Measurements from ENCODE around the gene LY6G6C.

LY6G6C gene

GRCh38 chr6:31725502-31726350 is 4.2 kb upstream of the LY6G6C start:
- peak; percentile 68 for DNase-seq (ENCODE audit: low read depth)
- H3K4me3 ChIP-seq (ENCODE audit: low read depth, low read length): no peak overlapping the region
- TF ChIP-seq MAX (IDR thresholded peaks at IDR 0.05; ENCODE audit: low read depth, low read length) (peak; percentile 26; the same call in 1 of the 2 replicates), MYC (IDR thresholded peaks at IDR 0.05; ENCODE audit: low read depth, low read length) (no peak)
- TF ChIP-seq, protein P1, sequence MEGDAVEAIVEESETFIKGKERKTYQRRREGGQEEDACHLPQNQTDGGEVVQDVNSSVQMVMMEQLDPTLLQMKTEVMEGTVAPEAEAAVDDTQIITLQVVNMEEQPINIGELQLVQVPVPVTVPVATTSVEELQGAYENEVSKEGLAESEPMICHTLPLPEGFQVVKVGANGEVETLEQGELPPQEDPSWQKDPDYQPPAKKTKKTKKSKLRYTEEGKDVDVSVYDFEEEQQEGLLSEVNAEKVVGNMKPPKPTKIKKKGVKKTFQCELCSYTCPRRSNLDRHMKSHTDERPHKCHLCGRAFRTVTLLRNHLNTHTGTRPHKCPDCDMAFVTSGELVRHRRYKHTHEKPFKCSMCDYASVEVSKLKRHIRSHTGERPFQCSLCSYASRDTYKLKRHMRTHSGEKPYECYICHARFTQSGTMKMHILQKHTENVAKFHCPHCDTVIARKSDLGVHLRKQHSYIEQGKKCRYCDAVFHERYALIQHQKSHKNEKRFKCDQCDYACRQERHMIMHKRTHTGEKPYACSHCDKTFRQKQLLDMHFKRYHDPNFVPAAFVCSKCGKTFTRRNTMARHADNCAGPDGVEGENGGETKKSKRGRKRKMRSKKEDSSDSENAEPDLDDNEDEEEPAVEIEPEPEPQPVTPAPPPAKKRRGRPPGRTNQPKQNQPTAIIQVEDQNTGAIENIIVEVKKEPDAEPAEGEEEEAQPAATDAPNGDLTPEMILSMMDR (IDR thresholded peaks at IDR 0.05; ENCODE audit: low read depth, low read length): no peak

- TF ChIP-seq MYC (IDR thresholded peaks at IDR 0.05; ENCODE audit: low read depth, low read length): no peak
- TF ChIP-seq POLR2A (IDR thresholded peaks at IDR 0.05; ENCODE audit: extremely low read depth, insufficient read length): no peak
- TF ChIP-seq, protein P1 (IDR thresholded peaks at IDR 0.05; ENCODE audit: low read depth, low read length): no peak
- no peak for TF ChIP-seq MAX (IDR thresholded peaks at IDR 0.05; ENCODE audit: low read depth, low read length)
- no peak overlapping the region for H3K4me3 ChIP-seq (ENCODE audit: low read depth, low read length)
- no peak for DNase-seq (ENCODE audit: low read depth)
These were observed 2.6 kb upstream of the LY6G6C start for GRCh38 chr6:31723980-31724691.

DNA sequence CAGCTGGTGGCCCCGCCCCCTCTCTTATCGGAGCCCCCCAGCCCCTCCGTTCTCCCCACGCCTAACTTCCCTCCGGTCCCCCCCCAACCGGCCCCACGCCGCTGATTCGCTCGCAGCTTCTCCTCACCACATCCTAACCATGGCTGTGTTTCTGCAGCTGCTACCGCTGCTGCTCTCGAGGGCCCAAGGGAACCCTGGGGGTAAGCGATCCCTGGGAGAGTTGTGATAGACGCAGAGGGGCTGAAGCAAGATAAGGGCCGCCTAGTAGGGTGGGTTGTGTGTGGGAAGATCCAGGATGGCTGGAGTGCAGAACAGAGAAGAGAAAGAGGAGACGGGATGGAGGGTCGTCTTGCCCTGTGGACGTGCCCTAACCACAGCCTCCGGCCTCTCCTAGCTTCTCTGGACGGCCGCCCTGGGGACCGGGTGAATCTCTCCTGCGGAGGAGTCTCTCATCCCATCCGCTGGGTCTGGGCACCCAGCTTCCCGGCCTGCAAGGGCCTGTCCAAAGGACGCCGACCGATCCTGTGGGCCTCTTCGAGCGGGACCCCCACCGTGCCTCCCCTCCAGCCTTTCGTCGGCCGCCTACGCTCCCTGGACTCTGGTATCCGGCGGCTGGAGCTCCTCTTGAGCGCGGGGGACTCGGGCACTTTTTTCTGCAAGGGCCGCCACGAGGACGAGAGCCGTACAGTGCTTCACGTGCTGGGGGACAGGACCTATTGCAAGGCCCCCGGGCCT is 1.9 kb upstream of the LY6G6C start, which contains the start of gene MPIG6B:
MPIG6B (plus strand) TSS at position 129 of the 735 bp plus-strand sequence; CDS start at position 140, 11 bp downstream.
- H3K4me3 ChIP-seq (ENCODE audit: low read depth, low read length): no peak within 1 kb of the TSS
- DNase-seq (ENCODE audit: low read depth): peak; percentile 79
- TF ChIP-seq POLR2A (IDR thresholded peaks at IDR 0.05; ENCODE audit: extremely low read depth, insufficient read length): no peak
- TF ChIP-seq, protein P1 (IDR thresholded peaks at IDR 0.05; ENCODE audit: low read depth, low read length): no peak
- TF ChIP-seq MAX (IDR thresholded peaks at IDR 0.05; ENCODE audit: low read depth, low read length): no peak
- no peak for TF ChIP-seq MYC (IDR thresholded peaks at IDR 0.05; ENCODE audit: low read depth, low read length)

GRCh38 chr6:31722173-31722572 is 627 bp upstream of the LY6G6C start:
- no peak for TF ChIP-seq MYC (IDR thresholded peaks at IDR 0.05; ENCODE audit: low read depth, low read length)
- no peak for TF ChIP-seq MAX (IDR thresholded peaks at IDR 0.05; ENCODE audit: low read depth, low read length)
- TF ChIP-seq POLR2A (IDR thresholded peaks at IDR 0.05; ENCODE audit: extremely low read depth, insufficient read length): no peak
- TF ChIP-seq, protein P1 (IDR thresholded peaks at IDR 0.05; ENCODE audit: low read depth, low read length): no peak
- no peak overlapping the region for H3K4me3 ChIP-seq (ENCODE audit: low read depth, low read length)
- no peak for DNase-seq (ENCODE audit: low read depth)

GRCh38 chr6:31720196-31720770 is 1.3 kb downstream of the LY6G6C start:
- DNase-seq (ENCODE audit: low read depth): no peak
- TF ChIP-seq, protein P1 (IDR thresholded peaks at IDR 0.05; ENCODE audit: low read depth, low read length): no peak
- TF ChIP-seq MYC (IDR thresholded peaks at IDR 0.05; ENCODE audit: low read depth, low read length): no peak
- TF ChIP-seq POLR2A (IDR thresholded peaks at IDR 0.05; ENCODE audit: extremely low read depth, insufficient read length): no peak
- no peak for TF ChIP-seq MAX (IDR thresholded peaks at IDR 0.05; ENCODE audit: low read depth, low read length)
- no peak overlapping the region for H3K4me3 ChIP-seq (ENCODE audit: low read depth, low read length)

Measured in NB4 (cell line).